SJCRH30 (cell line): ENCODE data around the gene STAT5A. TPM values are rescaled to one million over a fixed set of nuclear protein-coding genes. Genes with fewer than 3 reads are reported as not detected.
"Not testable (repeated sequence)": the region's sequence is repeated elsewhere in the genome, so short reads cannot be mapped to it uniquely, and the experiment has no call there.

ENCODE experiments used
- DNase-seq, 2 experiments: peaks; one replicate each; pipeline ENCODE4 v3.0.0-alpha.2; 2015 to 2020
- H3K27ac ChIP-seq: fragments of 250-450 bp; sonication (Bioruptor Pico); 2 replicates; pipeline ENCODE4 v1.5.1; 2020; ENCODE audit warnings: mild to moderate bottlenecking, moderate library complexity
- H3K27me3 ChIP-seq: fragments of 250-450 bp; sonication (Bioruptor Pico); 2 replicates; pipeline ENCODE4 v1.5.1; 2020; ENCODE audit warnings: mild to moderate bottlenecking, moderate library complexity
- H3K36me3 ChIP-seq: fragments of 250-450 bp; sonication (Bioruptor Pico); 2 replicates; pipeline ENCODE4 v1.5.1; 2020; ENCODE audit warnings: mild to moderate bottlenecking, moderate library complexity
- H3K4me1 ChIP-seq: fragments of 250-450 bp; sonication (Bioruptor Pico); 2 replicates; pipeline ENCODE4 v1.5.1; 2020; ENCODE audit warnings: mild to moderate bottlenecking, moderate library complexity
- H3K4me3 ChIP-seq: fragments of 250-450 bp; sonication (Bioruptor Pico); 2 replicates; pipeline ENCODE4 v1.5.1; 2020; ENCODE audit warnings: mild to moderate bottlenecking, moderate library complexity
- H3K9me3 ChIP-seq: fragments of 250-450 bp; sonication (Bioruptor Pico); replicated peaks from 2 replicates; pipeline ENCODE4 v1.5.1; 2020; ENCODE audit warnings: mild to moderate bottlenecking, moderate library complexity
- total RNA-seq: library from RNA; depleted of rRNA; stranded (reverse); fragments of >200 nt; shearing (Covaris generic); gene quantifications from 2 replicates; pipeline ENCODE4 v1.2.3, GENCODE V29; 2014

STAT5A gene
- total RNA-seq, 1 experiment from 2014 or later = 5.9 TPM

- Histone ChIP-seq H3K4me3 (no peak overlapping the region), H3K27ac (no peak overlapping the region), H3K36me3 (no peaks in the 10 kb centered on the region), H3K27me3 (no peaks in the 10 kb centered on the region), H3K9me3 (no peaks in the 10 kb centered on the region), H3K4me1 (peaks cover 30% of the 10 kb centered on the region)
- peak in 1 of 2 experiments; percentile 48 for DNase-seq
Measured at GRCh38 chr17:42286411-42287221, 1.7 kb upstream of the STAT5A start.

GRCh38 chr17:42287305-42287976 lies 857 bp upstream of the STAT5A start:
- H3K27me3 ChIP-seq = no peaks in the 10 kb centered on the region
- H3K4me1 ChIP-seq = peaks cover 34% of the 10 kb centered on the region
- no peak overlapping the region for H3K27ac ChIP-seq
- DNase-seq = no peak
- no peak overlapping the region for H3K4me3 ChIP-seq
- H3K9me3 ChIP-seq = no peaks in the 10 kb centered on the region
- no peaks in the 10 kb centered on the region for H3K36me3 ChIP-seq

- no peak overlapping the region for H3K4me3 ChIP-seq
- no peaks in the 10 kb centered on the region for H3K36me3 ChIP-seq
- no peaks in the 10 kb centered on the region for H3K27me3 ChIP-seq
- H3K27ac ChIP-seq = no peak overlapping the region
- H3K4me1 ChIP-seq = peaks cover 34% of the 10 kb centered on the region
- no peaks in the 10 kb centered on the region for H3K9me3 ChIP-seq
- no peak for DNase-seq
Measured at GRCh38 chr17:42288803-42289610, 709 bp downstream of the STAT5A start.

GRCh38 chr17:42289611-42290181 lies 1.4 kb downstream of the STAT5A start:
- Histone ChIP-seq H3K27me3 (no peaks in the 10 kb centered on the region), H3K4me3 (no peak overlapping the region), H3K27ac (no peak overlapping the region), H3K36me3 (no peaks in the 10 kb centered on the region), H3K9me3 (no peaks in the 10 kb centered on the region), H3K4me1 (peaks cover 34% of the 10 kb centered on the region)
- DNase-seq = no peak

GRCh38 chr17:42290577-42290976 lies 2.3 kb downstream of the STAT5A start:
- Histone ChIP-seq H3K9me3 (no peaks in the 10 kb centered on the region), H3K27me3 (no peaks in the 10 kb centered on the region), H3K27ac (peak overlapping the region; percentile 28; the same call in 1 of the 2 replicates), H3K4me1 (peaks cover 34% of the 10 kb centered on the region), H3K36me3 (no peaks in the 10 kb centered on the region), H3K4me3 (no peak overlapping the region)
- peak in 1 of 2 experiments; percentile 11 for DNase-seq

GRCh38 chr17:42291129-42291528 lies 2.8 kb downstream of the STAT5A start:
- Histone ChIP-seq H3K36me3 (no peaks in the 10 kb centered on the region), H3K9me3 (no peaks in the 10 kb centered on the region), H3K27me3 (no peaks in the 10 kb centered on the region), H3K4me3 (no peak overlapping the region), H3K27ac (peak overlapping the region; percentile 28; the same call in 1 of the 2 replicates), H3K4me1 (peaks cover 34% of the 10 kb centered on the region)
- DNase-seq = peak; percentile 84 to 90

GRCh38 chr17:42294469-42295398 lies 6.4 kb downstream of the STAT5A start:
- no peaks in the 10 kb centered on the region for H3K36me3 ChIP-seq
- no peak overlapping the region for H3K4me3 ChIP-seq
- no peak overlapping the region for H3K27ac ChIP-seq
- no peak for DNase-seq
- peaks cover 33% of the 10 kb centered on the region for H3K4me1 ChIP-seq
- no peaks in the 10 kb centered on the region for H3K9me3 ChIP-seq
- no peaks in the 10 kb centered on the region for H3K27me3 ChIP-seq

GRCh38 chr17:42296012-42296411 lies 7.7 kb downstream of the STAT5A start:
- no peak overlapping the region for H3K27ac ChIP-seq
- H3K27me3 ChIP-seq = no peaks in the 10 kb centered on the region
- H3K4me3 ChIP-seq = no peak overlapping the region
- H3K36me3 ChIP-seq = no peaks in the 10 kb centered on the region
- no peak for DNase-seq
- peaks cover 24% of the 10 kb centered on the region for H3K4me1 ChIP-seq
- H3K9me3 ChIP-seq = no peaks in the 10 kb centered on the region

GRCh38 chr17:42297775-42298174 lies 9.5 kb downstream of the STAT5A start:
- H3K4me1 ChIP-seq = peaks cover 14% of the 10 kb centered on the region
- not testable (repeated sequence) for H3K36me3 ChIP-seq, H3K27me3 ChIP-seq, H3K27ac ChIP-seq, H3K4me3 ChIP-seq, H3K9me3 ChIP-seq, DNase-seq

- H3K4me3 ChIP-seq = peak overlapping the region; percentile 38
- peaks cover 14% of the 10 kb centered on the region for H3K4me1 ChIP-seq
- peak in 1 of 2 experiments; percentile 42 for DNase-seq
- H3K27ac ChIP-seq = peak overlapping the region; percentile 73
- not testable (repeated sequence) for H3K9me3 ChIP-seq, H3K27me3 ChIP-seq, H3K36me3 ChIP-seq
Measured at GRCh38 chr17:42299361-42299760, 11.1 kb downstream of the STAT5A start.

GRCh38 chr17:42299913-42300312 lies 11.6 kb downstream of the STAT5A start:
- not testable (repeated sequence) for H3K36me3 ChIP-seq, H3K27me3 ChIP-seq, H3K9me3 ChIP-seq, DNase-seq
- Histone ChIP-seq H3K4me1 (peaks cover 14% of the 10 kb centered on the region), H3K4me3 (peak overlapping the region; percentile 38), H3K27ac (peak overlapping the region; percentile 73)

GRCh38 chr17:42301022-42301421 lies 12.7 kb downstream of the STAT5A start:
- H3K9me3 ChIP-seq = no peaks in the 10 kb centered on the region
- no peaks in the 10 kb centered on the region for H3K36me3 ChIP-seq
- no peaks in the 10 kb centered on the region for H3K27me3 ChIP-seq
- DNase-seq = no peak
- H3K27ac ChIP-seq = no peak overlapping the region
- H3K4me3 ChIP-seq = no peak overlapping the region
- peaks cover 14% of the 10 kb centered on the region for H3K4me1 ChIP-seq

- H3K4me1 ChIP-seq = peaks cover 12% of the 10 kb centered on the region
- no peak overlapping the region for H3K27ac ChIP-seq
- H3K27me3 ChIP-seq = no peaks in the 10 kb centered on the region
- H3K9me3 ChIP-seq = no peaks in the 10 kb centered on the region
- H3K36me3 ChIP-seq = no peaks in the 10 kb centered on the region
- H3K4me3 ChIP-seq = no peak overlapping the region
- no peak for DNase-seq
Measured at GRCh38 chr17:42303694-42304093, 15.4 kb downstream of the STAT5A start.
